ENCODE measurements around the gene ASAP3. TPM values are rescaled to one million over a fixed set of nuclear protein-coding genes. Genes with fewer than 3 reads are reported as not detected.

The ASAP3 gene
- total RNA-seq, 1 donor from 2014 or later: 11.5 TPM

- TF ChIP-seq CTCF (conservative IDR thresholded peaks at IDR 0.05; ENCODE audit: low read depth, low read length): no peak
- DNase-seq (ENCODE audit: low read depth): no peak
- no peak overlapping the region for H3K4me3 ChIP-seq (ENCODE audit: low read depth, low read length)
These were observed 13.5 kb downstream of the ASAP3 start for GRCh38 chr1:23470282-23471070.

- TF ChIP-seq CTCF (conservative IDR thresholded peaks at IDR 0.05; ENCODE audit: low read depth, low read length): no peak
- no peak for DNase-seq (ENCODE audit: low read depth)
- H3K4me3 ChIP-seq (ENCODE audit: low read depth, low read length): no peak overlapping the region
These were observed 14.5 kb downstream of the ASAP3 start for GRCh38 chr1:23469372-23469982.

GRCh38 chr1:23466423-23466989 lies 17.5 kb downstream of the ASAP3 start:
- no peak for DNase-seq (ENCODE audit: low read depth)
- TF ChIP-seq CTCF (conservative IDR thresholded peaks at IDR 0.05; ENCODE audit: low read depth, low read length): no peak
- H3K4me3 ChIP-seq (ENCODE audit: low read depth, low read length): no peak overlapping the region

GRCh38 chr1:23463286-23463685 lies 20.7 kb downstream of the ASAP3 start:
- no peak for TF ChIP-seq CTCF (conservative IDR thresholded peaks at IDR 0.05; ENCODE audit: low read depth, low read length)
- no peak for DNase-seq (ENCODE audit: low read depth)
- H3K4me3 ChIP-seq (ENCODE audit: low read depth, low read length): no peak overlapping the region

- no peak overlapping the region for H3K4me3 ChIP-seq (ENCODE audit: low read depth, low read length)
- no peak for TF ChIP-seq CTCF (conservative IDR thresholded peaks at IDR 0.05; ENCODE audit: low read depth, low read length)
- DNase-seq (ENCODE audit: low read depth): no peak
These were observed 21.2 kb downstream of the ASAP3 start for GRCh38 chr1:23462766-23463165.

- DNase-seq (ENCODE audit: low read depth): no peak
- no peak overlapping the region for H3K4me3 ChIP-seq (ENCODE audit: low read depth, low read length)
- TF ChIP-seq CTCF (conservative IDR thresholded peaks at IDR 0.05; ENCODE audit: low read depth, low read length): no peak
These were observed 22.9 kb downstream of the ASAP3 start for GRCh38 chr1:23461050-23461449.

Data from epithelial cell of proximal tubule (primary cell).